H1 (cell line): ENCODE measurements around the gene TUBGCP2. TPM values are rescaled to one million over a fixed set of nuclear protein-coding genes. Genes with fewer than 3 reads are reported as not detected.

Experiments used
- TEAD4 ChIP-seq: IDR thresholded peaks from 2 replicates; pipeline ENCODE4 v1.6.1; 2012; ENCODE audit warnings: low read depth, low read length, inconsistent platforms, mixed read lengths
- polyA plus RNA-seq, 7 experiments: library from polyadenylated mRNA; depleted of rRNA in 3 of 7; stranded (reverse) in 5 of 7; unstranded in 2 of 7; fragments of >200 nt in 5 of 7; fragments of 200-250 nt in 2 of 7; gene quantifications; 1 replicate in 5 of 7; 2 replicates in 1 of 7; 4 replicates in 1 of 7; pipeline versions ENCODE4 v1.2.1 to v1.2.3, GENCODE V29; 2011 to 2013; ENCODE audit warnings: missing spikeins in 2 of 7, mixed read lengths in 2 of 7
- total RNA-seq: library from RNA; stranded (reverse); fragmentation: NEBNext Ultra II Directional; extraction: Animal tissue kit (Norgen Biotek cat#: 25700); gene quantifications from 2 replicates; pipeline ENCODE4 v1.2.1, GENCODE V29; 2021
- TF ChIP-seq, protein P1 (sequence below): fragments of 300-600 bp; sonication (generic); IDR thresholded peaks from 2 replicates; pipeline ENCODE4 v1.7.1; 2012; ENCODE audit warnings: low read length, moderate library complexity, mild to moderate bottlenecking, inconsistent platforms; ENCODE audit not compliant: insufficient replicate concordance

Gene TUBGCP2
- total and polyA plus RNA-seq, 2 of the 8 experiments (the other 6 are each of a cell fraction or from before 2014, with no cell fraction given): 34.9 to 51.9 TPM

DNA sequence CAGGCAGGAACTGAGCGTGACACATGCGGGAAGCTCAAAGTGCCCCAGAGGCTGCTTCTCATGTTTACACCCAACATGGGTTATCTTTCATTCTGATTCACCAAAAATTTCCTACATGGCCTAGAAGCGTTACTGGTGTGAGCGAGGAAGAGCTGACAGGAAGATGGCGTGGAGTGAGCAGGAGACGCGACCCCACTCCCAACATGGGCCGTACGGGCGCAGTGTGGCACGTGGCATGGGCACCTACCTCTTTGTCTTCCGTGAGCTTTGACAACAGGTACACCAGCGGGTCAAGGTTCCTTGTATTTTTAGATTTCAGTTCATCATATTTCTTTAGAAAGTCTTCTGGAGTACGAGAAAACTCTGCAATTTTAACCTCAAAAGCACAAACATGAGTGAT, 8.9 kb downstream of the TUBGCP2 start (continued):
- no peak for TF ChIP-seq TEAD4
- TF ChIP-seq, protein P1, sequence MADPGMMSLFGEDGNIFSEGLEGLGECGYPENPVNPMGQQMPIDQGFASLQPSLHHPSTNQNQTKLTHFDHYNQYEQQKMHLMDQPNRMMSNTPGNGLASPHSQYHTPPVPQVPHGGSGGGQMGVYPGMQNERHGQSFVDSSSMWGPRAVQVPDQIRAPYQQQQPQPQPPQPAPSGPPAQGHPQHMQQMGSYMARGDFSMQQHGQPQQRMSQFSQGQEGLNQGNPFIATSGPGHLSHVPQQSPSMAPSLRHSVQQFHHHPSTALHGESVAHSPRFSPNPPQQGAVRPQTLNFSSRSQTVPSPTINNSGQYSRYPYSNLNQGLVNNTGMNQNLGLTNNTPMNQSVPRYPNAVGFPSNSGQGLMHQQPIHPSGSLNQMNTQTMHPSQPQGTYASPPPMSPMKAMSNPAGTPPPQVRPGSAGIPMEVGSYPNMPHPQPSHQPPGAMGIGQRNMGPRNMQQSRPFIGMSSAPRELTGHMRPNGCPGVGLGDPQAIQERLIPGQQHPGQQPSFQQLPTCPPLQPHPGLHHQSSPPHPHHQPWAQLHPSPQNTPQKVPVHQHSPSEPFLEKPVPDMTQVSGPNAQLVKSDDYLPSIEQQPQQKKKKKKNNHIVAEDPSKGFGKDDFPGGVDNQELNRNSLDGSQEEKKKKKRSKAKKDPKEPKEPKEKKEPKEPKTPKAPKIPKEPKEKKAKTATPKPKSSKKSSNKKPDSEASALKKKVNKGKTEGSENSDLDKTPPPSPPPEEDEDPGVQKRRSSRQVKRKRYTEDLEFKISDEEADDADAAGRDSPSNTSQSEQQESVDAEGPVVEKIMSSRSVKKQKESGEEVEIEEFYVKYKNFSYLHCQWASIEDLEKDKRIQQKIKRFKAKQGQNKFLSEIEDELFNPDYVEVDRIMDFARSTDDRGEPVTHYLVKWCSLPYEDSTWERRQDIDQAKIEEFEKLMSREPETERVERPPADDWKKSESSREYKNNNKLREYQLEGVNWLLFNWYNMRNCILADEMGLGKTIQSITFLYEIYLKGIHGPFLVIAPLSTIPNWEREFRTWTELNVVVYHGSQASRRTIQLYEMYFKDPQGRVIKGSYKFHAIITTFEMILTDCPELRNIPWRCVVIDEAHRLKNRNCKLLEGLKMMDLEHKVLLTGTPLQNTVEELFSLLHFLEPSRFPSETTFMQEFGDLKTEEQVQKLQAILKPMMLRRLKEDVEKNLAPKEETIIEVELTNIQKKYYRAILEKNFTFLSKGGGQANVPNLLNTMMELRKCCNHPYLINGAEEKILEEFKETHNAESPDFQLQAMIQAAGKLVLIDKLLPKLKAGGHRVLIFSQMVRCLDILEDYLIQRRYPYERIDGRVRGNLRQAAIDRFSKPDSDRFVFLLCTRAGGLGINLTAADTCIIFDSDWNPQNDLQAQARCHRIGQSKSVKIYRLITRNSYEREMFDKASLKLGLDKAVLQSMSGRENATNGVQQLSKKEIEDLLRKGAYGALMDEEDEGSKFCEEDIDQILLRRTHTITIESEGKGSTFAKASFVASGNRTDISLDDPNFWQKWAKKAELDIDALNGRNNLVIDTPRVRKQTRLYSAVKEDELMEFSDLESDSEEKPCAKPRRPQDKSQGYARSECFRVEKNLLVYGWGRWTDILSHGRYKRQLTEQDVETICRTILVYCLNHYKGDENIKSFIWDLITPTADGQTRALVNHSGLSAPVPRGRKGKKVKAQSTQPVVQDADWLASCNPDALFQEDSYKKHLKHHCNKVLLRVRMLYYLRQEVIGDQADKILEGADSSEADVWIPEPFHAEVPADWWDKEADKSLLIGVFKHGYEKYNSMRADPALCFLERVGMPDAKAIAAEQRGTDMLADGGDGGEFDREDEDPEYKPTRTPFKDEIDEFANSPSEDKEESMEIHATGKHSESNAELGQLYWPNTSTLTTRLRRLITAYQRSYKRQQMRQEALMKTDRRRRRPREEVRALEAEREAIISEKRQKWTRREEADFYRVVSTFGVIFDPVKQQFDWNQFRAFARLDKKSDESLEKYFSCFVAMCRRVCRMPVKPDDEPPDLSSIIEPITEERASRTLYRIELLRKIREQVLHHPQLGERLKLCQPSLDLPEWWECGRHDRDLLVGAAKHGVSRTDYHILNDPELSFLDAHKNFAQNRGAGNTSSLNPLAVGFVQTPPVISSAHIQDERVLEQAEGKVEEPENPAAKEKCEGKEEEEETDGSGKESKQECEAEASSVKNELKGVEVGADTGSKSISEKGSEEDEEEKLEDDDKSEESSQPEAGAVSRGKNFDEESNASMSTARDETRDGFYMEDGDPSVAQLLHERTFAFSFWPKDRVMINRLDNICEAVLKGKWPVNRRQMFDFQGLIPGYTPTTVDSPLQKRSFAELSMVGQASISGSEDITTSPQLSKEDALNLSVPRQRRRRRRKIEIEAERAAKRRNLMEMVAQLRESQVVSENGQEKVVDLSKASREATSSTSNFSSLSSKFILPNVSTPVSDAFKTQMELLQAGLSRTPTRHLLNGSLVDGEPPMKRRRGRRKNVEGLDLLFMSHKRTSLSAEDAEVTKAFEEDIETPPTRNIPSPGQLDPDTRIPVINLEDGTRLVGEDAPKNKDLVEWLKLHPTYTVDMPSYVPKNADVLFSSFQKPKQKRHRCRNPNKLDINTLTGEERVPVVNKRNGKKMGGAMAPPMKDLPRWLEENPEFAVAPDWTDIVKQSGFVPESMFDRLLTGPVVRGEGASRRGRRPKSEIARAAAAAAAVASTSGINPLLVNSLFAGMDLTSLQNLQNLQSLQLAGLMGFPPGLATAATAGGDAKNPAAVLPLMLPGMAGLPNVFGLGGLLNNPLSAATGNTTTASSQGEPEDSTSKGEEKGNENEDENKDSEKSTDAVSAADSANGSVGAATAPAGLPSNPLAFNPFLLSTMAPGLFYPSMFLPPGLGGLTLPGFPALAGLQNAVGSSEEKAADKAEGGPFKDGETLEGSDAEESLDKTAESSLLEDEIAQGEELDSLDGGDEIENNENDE: no peak
